Measurements from ENCODE around the gene RBP3. TPM values are rescaled to one million over a fixed set of nuclear protein-coding genes. Genes with fewer than 3 reads are reported as not detected.

The RBP3 gene
- total and polyA plus RNA-seq, 2 donors (not counting 1 experiment from before 2014, with no cell fraction given) = not detected

DNA sequence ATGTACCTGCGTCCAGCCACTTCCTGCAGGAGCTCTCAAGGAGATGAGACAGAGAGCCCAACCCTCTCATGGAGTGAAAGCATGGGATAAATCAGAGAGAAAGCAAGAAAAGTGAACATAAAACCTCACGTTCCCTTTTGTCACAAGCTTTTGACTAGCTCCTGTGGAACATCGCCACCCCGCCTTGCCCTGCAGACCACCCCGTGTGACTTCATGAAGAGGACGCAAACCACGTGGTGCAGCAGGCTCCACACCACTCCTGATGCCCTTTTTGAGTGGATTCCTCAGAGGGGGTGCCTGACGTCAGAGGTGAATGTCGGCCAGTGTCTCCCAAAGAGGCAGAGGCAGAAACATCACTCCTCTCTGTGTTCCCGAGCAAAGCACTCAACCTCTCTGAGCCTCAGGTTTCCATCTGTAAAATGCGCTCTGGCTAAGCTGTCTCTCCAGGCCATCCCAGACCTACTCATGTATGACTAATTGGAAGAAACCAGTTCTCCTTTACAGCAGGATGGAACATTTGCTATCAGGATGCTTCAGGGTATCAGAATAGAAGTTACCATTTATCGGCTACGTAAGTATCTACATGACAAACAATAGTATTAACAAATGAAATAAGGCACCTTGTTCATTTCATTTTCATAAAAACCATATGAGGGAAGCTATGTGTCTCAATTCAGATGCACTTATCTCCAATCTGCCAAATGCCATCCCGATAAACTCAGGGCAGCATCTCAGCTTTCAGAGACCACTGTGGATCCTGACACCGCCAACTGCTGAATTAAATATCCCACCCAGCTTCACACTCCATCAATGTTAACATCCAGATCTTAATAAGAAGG, 30.7 kb downstream of the RBP3 start:
- H3K27me3 ChIP-seq (ENCODE audit: control insufficient read depth, insufficient read depth, low read length) = peaks cover 31% of the 10 kb centered on the region
- no peak overlapping the region for H3K27ac ChIP-seq (ENCODE audit: insufficient read depth, low read length)
- no peaks in the 10 kb centered on the region for H4K20me1 ChIP-seq (ENCODE audit: control insufficient read depth, extremely low read depth, insufficient read depth, low read length)
- no peak overlapping the region for H3K4me2 ChIP-seq (ENCODE audit: extremely low read depth, insufficient read depth, low read length)
- H3K9me3 ChIP-seq (ENCODE audit: control insufficient read depth, insufficient read depth, low read depth, low read length) = no peaks in the 10 kb centered on the region
- H3K36me3 ChIP-seq (ENCODE audit: control insufficient read depth, insufficient read depth, low read length) = no peaks in the 10 kb centered on the region
- H3K9ac ChIP-seq (ENCODE audit: insufficient read depth, low read length) = no peak overlapping the region
- H3K4me1 ChIP-seq (ENCODE audit: control insufficient read depth, extremely low read depth, insufficient read depth, low read length) = no peaks in the 10 kb centered on the region
- H3K4me3 ChIP-seq (replicated peaks in 1 of 4; ENCODE audit: control extremely low read depth in 1 of 4, insufficient read depth in 1 of 4, low read depth in 3 of 4, low read length in 4 of 4) = no peak overlapping the region
- no peak for DNase-seq (ENCODE audit: low read depth in 2 of 2)
- no peaks in the 10 kb centered on the region for H3K79me2 ChIP-seq (ENCODE audit: control insufficient read depth, insufficient read depth, low read length)
- TF ChIP-seq EZH2 (IDR thresholded peaks at IDR 0.05; ENCODE audit: low read length, missing control alignments) = no peak
- TF ChIP-seq, protein P1, sequence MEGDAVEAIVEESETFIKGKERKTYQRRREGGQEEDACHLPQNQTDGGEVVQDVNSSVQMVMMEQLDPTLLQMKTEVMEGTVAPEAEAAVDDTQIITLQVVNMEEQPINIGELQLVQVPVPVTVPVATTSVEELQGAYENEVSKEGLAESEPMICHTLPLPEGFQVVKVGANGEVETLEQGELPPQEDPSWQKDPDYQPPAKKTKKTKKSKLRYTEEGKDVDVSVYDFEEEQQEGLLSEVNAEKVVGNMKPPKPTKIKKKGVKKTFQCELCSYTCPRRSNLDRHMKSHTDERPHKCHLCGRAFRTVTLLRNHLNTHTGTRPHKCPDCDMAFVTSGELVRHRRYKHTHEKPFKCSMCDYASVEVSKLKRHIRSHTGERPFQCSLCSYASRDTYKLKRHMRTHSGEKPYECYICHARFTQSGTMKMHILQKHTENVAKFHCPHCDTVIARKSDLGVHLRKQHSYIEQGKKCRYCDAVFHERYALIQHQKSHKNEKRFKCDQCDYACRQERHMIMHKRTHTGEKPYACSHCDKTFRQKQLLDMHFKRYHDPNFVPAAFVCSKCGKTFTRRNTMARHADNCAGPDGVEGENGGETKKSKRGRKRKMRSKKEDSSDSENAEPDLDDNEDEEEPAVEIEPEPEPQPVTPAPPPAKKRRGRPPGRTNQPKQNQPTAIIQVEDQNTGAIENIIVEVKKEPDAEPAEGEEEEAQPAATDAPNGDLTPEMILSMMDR (conservative IDR thresholded peaks at IDR 0.05 in 1 of 2, IDR thresholded peaks at IDR 0.05 in 1 of 2; ENCODE audit: low read depth in 1 of 2, low read length in 2 of 2) = no peak
- no peak overlapping the region for H2AFZ ChIP-seq (ENCODE audit: low read length)

DNA sequence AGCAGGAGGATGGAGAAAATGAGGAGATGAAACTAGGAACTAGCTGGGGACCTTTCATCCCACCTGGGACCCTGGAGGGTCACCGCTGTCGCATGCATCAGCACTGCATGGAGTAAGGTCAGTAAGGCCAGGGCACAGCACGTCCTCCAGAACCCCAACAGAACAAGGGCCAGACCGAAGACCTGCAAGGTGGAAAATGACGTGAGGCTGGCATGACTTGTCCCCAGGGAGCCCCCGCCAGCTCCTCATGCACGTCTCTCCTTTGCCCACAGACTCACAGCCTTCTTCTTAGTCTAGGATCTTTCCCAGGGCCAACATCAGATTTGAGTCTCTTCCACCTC, 31.3 kb downstream of the RBP3 start:
- H3K27me3 ChIP-seq (ENCODE audit: control insufficient read depth, insufficient read depth, low read length) = peaks cover 29% of the 10 kb centered on the region

DNA sequence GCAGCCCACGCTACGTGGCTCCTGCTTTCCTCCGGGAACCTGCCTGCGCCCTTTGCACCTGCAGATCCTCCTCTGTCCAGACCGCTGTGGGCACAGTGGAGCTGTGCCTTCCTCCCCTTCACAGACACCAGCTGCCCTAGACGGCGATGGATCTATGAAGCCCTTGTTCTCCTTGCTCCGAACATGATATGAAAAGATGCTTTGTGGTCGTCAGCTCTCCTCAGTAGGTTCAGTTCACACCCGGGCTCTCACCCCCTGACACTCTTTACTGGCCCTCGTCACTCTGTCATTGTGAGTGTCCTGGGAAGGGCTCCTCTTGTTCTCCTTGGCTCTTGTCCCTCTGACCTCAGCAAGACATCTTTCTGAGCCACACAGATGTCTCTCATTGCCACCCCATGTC, 31.7 kb downstream of the RBP3 start:
- Histone ChIP-seq H3K79me2 (ENCODE audit: control insufficient read depth, insufficient read depth, low read length) (no peaks in the 10 kb centered on the region), H3K4me1 (ENCODE audit: control insufficient read depth, extremely low read depth, insufficient read depth, low read length) (no peaks in the 10 kb centered on the region), H4K20me1 (ENCODE audit: control insufficient read depth, extremely low read depth, insufficient read depth, low read length) (no peaks in the 10 kb centered on the region), H3K27ac (ENCODE audit: insufficient read depth, low read length) (no peak overlapping the region), H2AFZ (ENCODE audit: low read length) (no peak overlapping the region), H3K36me3 (ENCODE audit: control insufficient read depth, insufficient read depth, low read length) (no peaks in the 10 kb centered on the region), H3K9me3 (ENCODE audit: control insufficient read depth, insufficient read depth, low read depth, low read length) (no peaks in the 10 kb centered on the region), H3K9ac (ENCODE audit: insufficient read depth, low read length) (no peak overlapping the region), H3K4me2 (ENCODE audit: extremely low read depth, insufficient read depth, low read length) (no peak overlapping the region), H3K27me3 (ENCODE audit: control insufficient read depth, insufficient read depth, low read length) (peaks cover 29% of the 10 kb centered on the region), H3K4me3 (replicated peaks in 1 of 4; ENCODE audit: control extremely low read depth in 1 of 4, insufficient read depth in 1 of 4, low read depth in 3 of 4, low read length in 4 of 4) (no peak overlapping the region)
- no peak for TF ChIP-seq EZH2 (IDR thresholded peaks at IDR 0.05; ENCODE audit: low read length, missing control alignments)
- TF ChIP-seq, protein P1 (conservative IDR thresholded peaks at IDR 0.05 in 1 of 2, IDR thresholded peaks at IDR 0.05 in 1 of 2; ENCODE audit: low read depth in 1 of 2, low read length in 2 of 2) = no peak
- no peak for DNase-seq (ENCODE audit: low read depth in 2 of 2)

More for the DNA sequence above, 31.3 kb downstream of the RBP3 start:
- no peaks in the 10 kb centered on the region for H4K20me1 ChIP-seq (ENCODE audit: control insufficient read depth, extremely low read depth, insufficient read depth, low read length)
- H3K36me3 ChIP-seq (ENCODE audit: control insufficient read depth, insufficient read depth, low read length) = no peaks in the 10 kb centered on the region
- TF ChIP-seq, protein P1 (conservative IDR thresholded peaks at IDR 0.05 in 1 of 2, IDR thresholded peaks at IDR 0.05 in 1 of 2; ENCODE audit: low read depth in 1 of 2, low read length in 2 of 2) = no peak
- no peak for TF ChIP-seq EZH2 (IDR thresholded peaks at IDR 0.05; ENCODE audit: low read length, missing control alignments)
- no peaks in the 10 kb centered on the region for H3K79me2 ChIP-seq (ENCODE audit: control insufficient read depth, insufficient read depth, low read length)
- H3K4me1 ChIP-seq (ENCODE audit: control insufficient read depth, extremely low read depth, insufficient read depth, low read length) = no peaks in the 10 kb centered on the region
- no peak for DNase-seq (ENCODE audit: low read depth in 2 of 2)
- H3K9me3 ChIP-seq (ENCODE audit: control insufficient read depth, insufficient read depth, low read depth, low read length) = no peaks in the 10 kb centered on the region
- H3K4me2 ChIP-seq (ENCODE audit: extremely low read depth, insufficient read depth, low read length) = no peak overlapping the region
- H2AFZ ChIP-seq (ENCODE audit: low read length) = no peak overlapping the region
- no peak overlapping the region for H3K27ac ChIP-seq (ENCODE audit: insufficient read depth, low read length)
- no peak overlapping the region for H3K9ac ChIP-seq (ENCODE audit: insufficient read depth, low read length)
- no peak overlapping the region for H3K4me3 ChIP-seq (replicated peaks in 1 of 4; ENCODE audit: control extremely low read depth in 1 of 4, insufficient read depth in 1 of 4, low read depth in 3 of 4, low read length in 4 of 4)

Data from fibroblast of lung (primary cell).